HepG2 (cell line): ENCODE results near the gene PPP1R7. TPM values are rescaled to one million over a fixed set of nuclear protein-coding genes. Genes with fewer than 3 reads are reported as not detected.

Experiments
- ATAC-seq: fragments of 200-7000 bp; cut with Tn5 transposase; 3 replicates; pipeline ENCODE4 v1.9.1; 2020; ENCODE audit warnings: mild to moderate bottlenecking, moderate library complexity
- BruUV-seq: library from RNA; stranded (reverse); fragments of 400-500 nt; replicated peaks from 2 replicates; lab custom pipeline; 2021; lab: Mats Ljungman, UMichigan
- CTCF ChIA-PET: fragments of 300-600 bp; formaldehyde crosslinking; extraction: SDS; loops from one replicate; lab custom pipeline; 2021; ENCODE audit warnings: low total read pairs, inconsistent platforms, low intra/inter-chr PET ratio; lab: Yijun Ruan, JAX
- POLR2A ChIA-PET: fragments of 350-600 bp; sonication (Branson Sonifier 250); formaldehyde crosslinking; loops from one replicate; lab custom pipeline; 2020; ENCODE audit warnings: antibody characterized with exemption, inconsistent platforms; lab: Yijun Ruan, JAX
- DNase-seq: peaks from one replicate; pipeline ENCODE4 v3.0.0-alpha.2; 2015; ENCODE audit warnings: low spot score
- FAIRE-seq: peaks from 3 replicates; lab custom pipeline; 2011; peaks lifted over from hg19 to GRCh38; lab: Jason Lieb, UNC
- H2AFZ ChIP-seq: one replicate; pipeline ENCODE4 v1.6.1; 2011; ENCODE audit warnings: low read length, inconsistent platforms
- H3K27ac ChIP-seq: fragments of 300-600 bp; 3 replicates; pipeline ENCODE4 v1.8.0; 2011; ENCODE audit warnings: mixed run types, mild to moderate bottlenecking, mixed read lengths, low read length, inconsistent platforms; ENCODE audit not compliant: insufficient read depth; ENCODE audit errors: extremely low read length
- H3K27me3 ChIP-seq, 2 experiments: fragments of 200-600 bp in 1 of 2; 2 replicates in 1 of 2; 3 replicates in 1 of 2; pipeline versions ENCODE4 v1.6.0 to v1.8.0; 2011; ENCODE audit warnings: low read length in 2 of 2, mild to moderate bottlenecking in 2 of 2, moderate library complexity in 2 of 2, inconsistent platforms in 1 of 2; ENCODE audit not compliant: insufficient read depth in 2 of 2, control insufficient read depth in 1 of 2
- H3K36me3 ChIP-seq, 2 experiments: fragments of 200-600 bp in 1 of 2; replicated peaks in 1 of 2; 2 replicates in 1 of 2; 3 replicates in 1 of 2; pipeline versions ENCODE4 v1.5.1 to v1.8.0; 2011; ENCODE audit warnings: low read length in 2 of 2, inconsistent platforms in 1 of 2; ENCODE audit not compliant: insufficient read depth in 2 of 2, control insufficient read depth in 1 of 2
- H3K4me1 ChIP-seq: 2 replicates; pipeline ENCODE4 v1.5.1; 2012; ENCODE audit warnings: low read length, inconsistent platforms; ENCODE audit not compliant: insufficient read depth
- H3K4me2 ChIP-seq: 2 replicates; pipeline ENCODE4 v1.6.0; 2011; ENCODE audit warnings: low read depth, low read length, inconsistent platforms
- H3K4me3 ChIP-seq, 3 experiments: fragments of 200-600 bp in 1 of 3; sonication (generic), shearing (Covaris generic) in 1 of 3; replicated peaks in 1 of 3; 2 replicates each; pipeline ENCODE4 v1.5.1; 2011 to 2016; ENCODE audit warnings: low read length in 3 of 3, inconsistent platforms in 2 of 3, low read depth in 2 of 3, mild to moderate bottlenecking in 2 of 3, control low read depth in 1 of 3, mixed read lengths in 1 of 3; ENCODE audit not compliant: insufficient read depth in 1 of 3
- H3K79me2 ChIP-seq: one replicate; pipeline ENCODE4 v1.6.1; 2011; ENCODE audit warnings: low read length, inconsistent platforms; ENCODE audit not compliant: insufficient read depth
- H3K9ac ChIP-seq: 2 replicates; pipeline ENCODE4 v1.6.0; 2011; ENCODE audit warnings: mild to moderate bottlenecking, low read depth, low read length, inconsistent platforms; ENCODE audit not compliant: insufficient read depth
- H3K9me3 ChIP-seq: 2 replicates; pipeline ENCODE4 v1.5.1; 2012; ENCODE audit warnings: mild to moderate bottlenecking, low read length
- H4K20me1 ChIP-seq: 2 replicates; pipeline ENCODE4 v1.6.0; 2011; ENCODE audit warnings: inconsistent platforms, mild to moderate bottlenecking, low read length, moderate library complexity; ENCODE audit not compliant: insufficient read depth
- AGO1 ChIP-seq: fragments of 200-400 bp; formaldehyde crosslinking; IDR thresholded peaks from 2 replicates; pipeline ENCODE4 v1.6.1; 2017; ENCODE audit warnings: mild to moderate bottlenecking, low read depth, low read length, moderate library complexity; ENCODE audit not compliant: poor library complexity, severe bottlenecking
- AGO2 ChIP-seq: fragments of 200-400 bp; formaldehyde crosslinking; optimal IDR thresholded peaks from 2 replicates; pipeline ENCODE3; 2017; ENCODE audit warnings: mild to moderate bottlenecking, low read depth, low read length, moderate library complexity
- AKAP8 ChIP-seq: sonication (generic); formaldehyde crosslinking; IDR thresholded peaks from 2 replicates; pipeline ENCODE4 v1.5.1; 2020; ENCODE audit warnings: mild to moderate bottlenecking, missing genetic modification reagents
- ESRRA ChIP-seq: sonication (generic); formaldehyde crosslinking; IDR thresholded peaks from 2 replicates; pipeline ENCODE4 v1.5.1; 2020; ENCODE audit warnings: mild to moderate bottlenecking, low read depth, missing genetic modification reagents
- ETV6 ChIP-seq: sonication (generic); formaldehyde crosslinking; conservative IDR thresholded peaks from 2 replicates; pipeline ENCODE4 v1.4.0; 2020; ENCODE audit warnings: missing genetic modification reagents
- HNRNPLL ChIP-seq: fragments of 200-400 bp; formaldehyde crosslinking; IDR thresholded peaks from 2 replicates; pipeline ENCODE4 v1.6.1; 2017; ENCODE audit warnings: mild to moderate bottlenecking, low read depth, low read length; ENCODE audit not compliant: poor library complexity, severe bottlenecking
- NFYB ChIP-seq: sonication (generic); formaldehyde crosslinking; IDR thresholded peaks from 2 replicates; pipeline ENCODE4 v1.4.0; 2020; ENCODE audit warnings: missing genetic modification reagents
- RBM22 ChIP-seq: fragments of 200-400 bp; formaldehyde crosslinking; optimal IDR thresholded peaks from 2 replicates; pipeline ENCODE3; 2017; ENCODE audit warnings: mild to moderate bottlenecking, low read length, moderate library complexity
- SAFB2 ChIP-seq: sonication (generic); formaldehyde crosslinking; IDR thresholded peaks from 2 replicates; pipeline ENCODE4 v1.5.1; 2020; ENCODE audit warnings: missing genetic modification reagents, low read depth, mild to moderate bottlenecking, borderline replicate concordance
- ZNF446 ChIP-seq: sonication (generic); formaldehyde crosslinking; IDR thresholded peaks from 2 replicates; pipeline ENCODE4 v1.5.0; 2020; ENCODE audit warnings: mild to moderate bottlenecking, missing genetic modification reagents
- ZSCAN25 ChIP-seq: sonication (generic); formaldehyde crosslinking; IDR thresholded peaks from 2 replicates; pipeline ENCODE4 v1.8.0; 2022; ENCODE audit warnings: mild to moderate bottlenecking, missing genetic modification reagents
- WGBS: methylation state at CpG from one replicate; pipeline ENCODE4 v1.1.6; 2017; ENCODE audit warnings: low lambda C conversion rate; 5-methylcytosine and 5-hydroxymethylcytosine counted together
- in situ Hi-C: cut with HindIII; loops from 2 replicates; pipeline ENCODE4 v1.10.0; 2017; ENCODE audit warnings: low pct_unique_long_range_greater_than_20kb; ENCODE audit not compliant: extremely low pct_ligation_motif_present
- intact Hi-C: fragments of 100-400 bp; cut with micrococcal nuclease; formaldehyde crosslinking; loops from one replicate; pipeline ENCODE4 v1.10.0; 2022; ENCODE audit not compliant: unreplicated experiment
- polyA plus RNA-seq, 8 experiments: library from polyadenylated mRNA; depleted of rRNA in 3 of 8; stranded (reverse) in 7 of 8; unstranded in 1 of 8; fragments of >200 nt; fragmentation: Illumina TruSeq in 4 of 8; extraction: Trizol in 4 of 8; gene quantifications; 2 replicates each; pipeline versions ENCODE4 v1.2.1 to v1.2.3, GENCODE V29; 2011 to 2016; ENCODE audit warnings: low read depth in 4 of 8, missing spikeins in 1 of 8, mixed read lengths in 1 of 8; ENCODE audit not compliant: insufficient read depth in 1 of 8
- total RNA-seq, 5 experiments: library from RNA; depleted of rRNA; stranded (reverse); fragments of >200 nt; fragmentation: Illumina TruSeq; extraction: Trizol; gene quantifications; 2 replicates each; pipeline ENCODE4 v1.2.3, GENCODE V29; 2016; ENCODE audit warnings: low read depth in 1 of 5
- TF ChIP-seq, protein P1 (sequence below): sonication (generic); formaldehyde crosslinking; IDR thresholded peaks from 2 replicates; pipeline ENCODE4 v1.4.0; 2020; ENCODE audit warnings: missing genetic modification reagents
- TF ChIP-seq, protein P2 (sequence below): sonication (generic); formaldehyde crosslinking; IDR thresholded peaks from 2 replicates; pipeline ENCODE4 v1.4.0; 2020; ENCODE audit warnings: missing genetic modification reagents
- TF ChIP-seq, protein P3 (sequence below): fragments of 450-650 bp; IDR thresholded peaks from 2 replicates; pipeline ENCODE4 v1.6.1; 2017; ENCODE audit warnings: mild to moderate bottlenecking

PPP1R7 gene
- total and polyA plus RNA-seq, 2 of the 13 experiments (the other 11 are each of a cell fraction or from before 2014, with no cell fraction given), result 33.3 to 67.9 TPM

GRCh38 chr2:241226723-241227572, 76.7 kb downstream of the PPP1R7 start:
- in situ Hi-C loops (no loop called here), intact Hi-C loops (loop anchor here (10.0 kb wide), 1 partner anchor 372 kb away; no protein-coding TSS in a partner anchor)
- FAIRE-seq (no peak), DNase-seq (no peak), ATAC-seq (no peak)
- Histone ChIP-seq H3K4me3 (no peak overlapping the region), H3K79me2 (peaks cover 18% of the 10 kb centered on the region), H3K9me3 (no peaks in the 10 kb centered on the region), H3K27ac (no peak overlapping the region), H3K9ac (no peak overlapping the region), H4K20me1 (peaks cover 36% of the 10 kb centered on the region; the same call in 1 of the 2 replicates), H3K4me1 (peaks cover 50% of the 10 kb centered on the region), H3K4me2 (no peak overlapping the region), H3K36me3 (peaks cover 33 to 64% of the 10 kb centered on the region in 2 experiments), H2AFZ (no peak overlapping the region), H3K27me3 (no peaks in the 10 kb centered on the region)
- no TSS peak for BruUV-seq
- ChIA-PET CTCF (no interaction called here), POLR2A (interaction anchor here (4.3 kb wide), 1 partner anchor 88 kb away, joined by 21 read pairs; the partner anchor contains the start of genes HDLBP and SEPTIN2)
- 94% methylated on average over 19 of the region's 19 CpGs for WGBS
- TF ChIP-seq AKAP8 (0 out of 2 replicates have a peak, but pooled peaks have one; percentile 14), AGO2 (peak; percentile 87), NFYB (CRISPR knock-in tag) (no peak), HNRNPLL (peak; percentile 10), ZSCAN25 (CRISPR knock-in tag) (peak; percentile 89), ETV6 (no peak), ZNF446 (CRISPR knock-in tag) (no peak), ESRRA (CRISPR knock-in tag) (no peak), AGO1 (peak; percentile 89), RBM22 (peak; percentile 7), SAFB2 (0 out of 2 replicates have a peak, but pooled peaks have one; percentile 36)
- TF ChIP-seq, protein P1, sequence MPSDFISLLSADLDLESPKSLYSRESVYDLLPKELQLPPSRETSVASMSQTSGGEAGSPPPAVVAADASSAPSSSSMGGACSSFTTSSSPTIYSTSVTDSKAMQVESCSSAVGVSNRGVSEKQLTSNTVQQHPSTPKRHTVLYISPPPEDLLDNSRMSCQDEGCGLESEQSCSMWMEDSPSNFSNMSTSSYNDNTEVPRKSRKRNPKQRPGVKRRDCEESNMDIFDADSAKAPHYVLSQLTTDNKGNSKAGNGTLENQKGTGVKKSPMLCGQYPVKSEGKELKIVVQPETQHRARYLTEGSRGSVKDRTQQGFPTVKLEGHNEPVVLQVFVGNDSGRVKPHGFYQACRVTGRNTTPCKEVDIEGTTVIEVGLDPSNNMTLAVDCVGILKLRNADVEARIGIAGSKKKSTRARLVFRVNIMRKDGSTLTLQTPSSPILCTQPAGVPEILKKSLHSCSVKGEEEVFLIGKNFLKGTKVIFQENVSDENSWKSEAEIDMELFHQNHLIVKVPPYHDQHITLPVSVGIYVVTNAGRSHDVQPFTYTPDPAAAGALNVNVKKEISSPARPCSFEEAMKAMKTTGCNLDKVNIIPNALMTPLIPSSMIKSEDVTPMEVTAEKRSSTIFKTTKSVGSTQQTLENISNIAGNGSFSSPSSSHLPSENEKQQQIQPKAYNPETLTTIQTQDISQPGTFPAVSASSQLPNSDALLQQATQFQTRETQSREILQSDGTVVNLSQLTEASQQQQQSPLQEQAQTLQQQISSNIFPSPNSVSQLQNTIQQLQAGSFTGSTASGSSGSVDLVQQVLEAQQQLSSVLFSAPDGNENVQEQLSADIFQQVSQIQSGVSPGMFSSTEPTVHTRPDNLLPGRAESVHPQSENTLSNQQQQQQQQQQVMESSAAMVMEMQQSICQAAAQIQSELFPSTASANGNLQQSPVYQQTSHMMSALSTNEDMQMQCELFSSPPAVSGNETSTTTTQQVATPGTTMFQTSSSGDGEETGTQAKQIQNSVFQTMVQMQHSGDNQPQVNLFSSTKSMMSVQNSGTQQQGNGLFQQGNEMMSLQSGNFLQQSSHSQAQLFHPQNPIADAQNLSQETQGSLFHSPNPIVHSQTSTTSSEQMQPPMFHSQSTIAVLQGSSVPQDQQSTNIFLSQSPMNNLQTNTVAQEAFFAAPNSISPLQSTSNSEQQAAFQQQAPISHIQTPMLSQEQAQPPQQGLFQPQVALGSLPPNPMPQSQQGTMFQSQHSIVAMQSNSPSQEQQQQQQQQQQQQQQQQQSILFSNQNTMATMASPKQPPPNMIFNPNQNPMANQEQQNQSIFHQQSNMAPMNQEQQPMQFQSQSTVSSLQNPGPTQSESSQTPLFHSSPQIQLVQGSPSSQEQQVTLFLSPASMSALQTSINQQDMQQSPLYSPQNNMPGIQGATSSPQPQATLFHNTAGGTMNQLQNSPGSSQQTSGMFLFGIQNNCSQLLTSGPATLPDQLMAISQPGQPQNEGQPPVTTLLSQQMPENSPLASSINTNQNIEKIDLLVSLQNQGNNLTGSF (CRISPR knock-in tag), result no peak
- TF ChIP-seq, protein P2, sequence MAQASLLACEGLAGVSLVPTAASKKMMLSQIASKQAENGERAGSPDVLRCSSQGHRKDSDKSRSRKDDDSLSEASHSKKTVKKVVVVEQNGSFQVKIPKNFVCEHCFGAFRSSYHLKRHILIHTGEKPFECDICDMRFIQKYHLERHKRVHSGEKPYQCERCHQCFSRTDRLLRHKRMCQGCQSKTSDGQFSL (CRISPR knock-in tag), result 0 out of 2 replicates have a peak, but pooled peaks have one; percentile 51
- TF ChIP-seq, protein P3, sequence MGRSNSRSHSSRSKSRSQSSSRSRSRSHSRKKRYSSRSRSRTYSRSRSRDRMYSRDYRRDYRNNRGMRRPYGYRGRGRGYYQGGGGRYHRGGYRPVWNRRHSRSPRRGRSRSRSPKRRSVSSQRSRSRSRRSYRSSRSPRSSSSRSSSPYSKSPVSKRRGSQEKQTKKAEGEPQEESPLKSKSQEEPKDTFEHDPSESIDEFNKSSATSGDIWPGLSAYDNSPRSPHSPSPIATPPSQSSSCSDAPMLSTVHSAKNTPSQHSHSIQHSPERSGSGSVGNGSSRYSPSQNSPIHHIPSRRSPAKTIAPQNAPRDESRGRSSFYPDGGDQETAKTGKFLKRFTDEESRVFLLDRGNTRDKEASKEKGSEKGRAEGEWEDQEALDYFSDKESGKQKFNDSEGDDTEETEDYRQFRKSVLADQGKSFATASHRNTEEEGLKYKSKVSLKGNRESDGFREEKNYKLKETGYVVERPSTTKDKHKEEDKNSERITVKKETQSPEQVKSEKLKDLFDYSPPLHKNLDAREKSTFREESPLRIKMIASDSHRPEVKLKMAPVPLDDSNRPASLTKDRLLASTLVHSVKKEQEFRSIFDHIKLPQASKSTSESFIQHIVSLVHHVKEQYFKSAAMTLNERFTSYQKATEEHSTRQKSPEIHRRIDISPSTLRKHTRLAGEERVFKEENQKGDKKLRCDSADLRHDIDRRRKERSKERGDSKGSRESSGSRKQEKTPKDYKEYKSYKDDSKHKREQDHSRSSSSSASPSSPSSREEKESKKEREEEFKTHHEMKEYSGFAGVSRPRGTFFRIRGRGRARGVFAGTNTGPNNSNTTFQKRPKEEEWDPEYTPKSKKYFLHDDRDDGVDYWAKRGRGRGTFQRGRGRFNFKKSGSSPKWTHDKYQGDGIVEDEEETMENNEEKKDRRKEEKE, result no peak
